Ovary (tissue), 9 donors: ENCODE results near the gene CHRD. TPM values are rescaled to one million over a fixed set of nuclear protein-coding genes. Genes with fewer than 3 reads are reported as not detected.

Source experiments
- DNase-seq, 5 donors: peaks; one replicate each; pipeline ENCODE4 v3.0.0-alpha.2; 2019 to 2020
- H3K27ac ChIP-seq, 2 donors: fragments of 200-600 bp; one replicate each; pipeline versions ENCODE4 v1.5.1 to v1.8.0; 2019 to 2022
- H3K27me3 ChIP-seq: fragments of 200-600 bp; one replicate; pipeline ENCODE4 v1.8.0; 2022
- H3K36me3 ChIP-seq: fragments of 200-600 bp; sonication (generic); one replicate; pipeline ENCODE4 v1.5.1; 2019
- H3K4me1 ChIP-seq: one replicate; pipeline ENCODE4 v1.8.1; 2013; ENCODE audit warnings: mild to moderate bottlenecking, moderate library complexity; ENCODE audit not compliant: insufficient read depth
- H3K4me3 ChIP-seq: fragments of 200-600 bp; sonication (generic); one replicate; pipeline ENCODE4 v1.5.1; 2017
- H3K9me3 ChIP-seq, 2 donors: fragments of 200-600 bp in 1 of 2; sonication (generic) in 1 of 2; one replicate each; pipeline versions ENCODE4 v1.5.1 to v1.8.1; 2013 to 2019; ENCODE audit warnings: mild to moderate bottlenecking in 1 of 2, moderate library complexity in 1 of 2
- EP300 ChIP-seq: sonication (generic); formaldehyde crosslinking; IDR thresholded peaks from one replicate; pipeline ENCODE4 v1.6.1; 2017; ENCODE audit warnings: antibody characterized with exemption
- POLR2A ChIP-seq: fragments of 450-650 bp; IDR thresholded peaks from one replicate; pipeline ENCODE4 v1.6.1; 2017; ENCODE audit warnings: antibody characterized with exemption, mild to moderate bottlenecking, moderate library complexity
- WGBS, 3 donors: extraction: QIAGEN DNeasy Blood & Tissue Kit in 1 of 3; methylation state at CpG; one replicate each; pipeline versions ENCODE4 v1.1.5 to v1.1.7; 2013 to 2017; 5-methylcytosine and 5-hydroxymethylcytosine counted together
- intact Hi-C, 4 donors: fragments of 100-400 bp; cut with DNase I; formaldehyde crosslinking; loops; one replicate each; pipeline versions ENCODE4 v1.11.0 to v1.15.1; 2022 to 2023
- polyA plus RNA-seq, 2 donors: library from polyadenylated mRNA; stranded (reverse); fragments of 200-250 nt in 1 of 2; fragments of 350-450 nt in 1 of 2; fragmentation: Illumina TruSeq in 1 of 2; extraction: RNeasy Lipid Tissue Mini Kit (QIAGEN cat#74804) in 1 of 2; gene quantifications; one replicate each; pipeline ENCODE4 v1.2.3, GENCODE V29; 2013 to 2014
- total RNA-seq, 7 donors: library from RNA; depleted of rRNA in 2 of 7; stranded (reverse); fragments of >200 nt in 2 of 7; fragmentation: NEBNext Ultra II Directional in 3 of 7; extraction: Animal tissue kit (Norgen Biotek cat#: 25700) in 3 of 7; gene quantifications; one replicate each; pipeline versions ENCODE4 v1.1.0 to v1.2.4, GENCODE V29; 2016 to 2023
- TF ChIP-seq, protein P1 (sequence below), 3 donors: fragments of 450-650 bp in 2 of 3; fragments of 200-600 bp in 1 of 3; IDR thresholded peaks; one replicate each; pipeline versions ENCODE4 v1.5.1 to v1.8.0; 2016 to 2022; ENCODE audit warnings: antibody characterized with exemption in 3 of 3, mild to moderate bottlenecking in 1 of 3
- donor health status: DM: no; HTN: no; CAD: no; lungs with moderate emphysema.
- donor health status: DM: no; HTN: no; CAD: no.
- donor health status: Bipolar disorder and iron deficiency.
- donor health status: DM: yes; HTN: yes; CAD: no.
- donor health status: DM: no; HTN: no; CAD: no.
- donor health status: DM: yes; HTN: yes; CAD: no.

The CHRD gene
- total and polyA plus RNA-seq, 9 donors = 3.1 to 37.3 (median 20.5) TPM

DNA sequence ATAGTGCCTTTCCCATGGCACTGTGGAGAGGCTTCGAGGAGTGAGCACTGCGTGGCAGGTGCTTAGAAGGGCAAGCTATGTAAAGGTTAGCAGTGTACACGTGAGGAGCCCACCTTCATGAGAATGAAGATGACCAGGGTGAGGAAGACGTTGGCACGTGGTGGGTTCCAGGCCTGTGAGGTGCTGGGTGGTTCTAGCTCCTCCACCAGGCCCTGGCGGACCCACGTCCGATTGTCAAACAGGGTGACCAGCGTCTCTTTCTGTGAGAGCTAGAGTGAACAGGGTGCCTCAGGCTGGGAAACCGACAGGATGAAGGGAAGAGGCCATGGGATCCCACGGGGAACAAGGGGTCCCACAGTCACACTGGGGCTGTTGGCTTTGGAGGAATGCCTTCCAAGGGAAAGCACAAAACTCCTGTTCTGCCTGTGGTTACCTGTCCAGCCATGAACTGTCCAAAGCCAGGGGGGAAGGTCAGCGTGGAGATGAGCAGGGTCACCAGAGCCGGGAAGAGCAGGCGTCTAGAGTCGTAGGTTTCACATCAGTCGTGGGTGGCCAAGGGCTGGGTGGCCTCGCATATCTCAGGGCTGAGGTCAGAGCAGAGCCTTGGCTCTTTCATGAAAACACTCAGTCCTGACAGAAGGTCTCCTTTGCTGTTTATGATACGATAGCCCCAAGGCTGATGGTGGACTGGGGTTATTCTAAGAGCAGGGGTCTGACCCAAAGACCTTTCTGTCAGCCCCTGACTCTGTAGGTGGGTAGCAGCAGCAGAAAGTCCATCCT, 24.4 kb upstream of the CHRD start:
- no peak overlapping the region for H3K4me3 ChIP-seq
- no peak overlapping the region for H3K27ac ChIP-seq
- H3K27me3 ChIP-seq = no peaks in the 10 kb centered on the region
- TF ChIP-seq EP300 (no peak), POLR2A (no peak)
- TF ChIP-seq, protein P1, sequence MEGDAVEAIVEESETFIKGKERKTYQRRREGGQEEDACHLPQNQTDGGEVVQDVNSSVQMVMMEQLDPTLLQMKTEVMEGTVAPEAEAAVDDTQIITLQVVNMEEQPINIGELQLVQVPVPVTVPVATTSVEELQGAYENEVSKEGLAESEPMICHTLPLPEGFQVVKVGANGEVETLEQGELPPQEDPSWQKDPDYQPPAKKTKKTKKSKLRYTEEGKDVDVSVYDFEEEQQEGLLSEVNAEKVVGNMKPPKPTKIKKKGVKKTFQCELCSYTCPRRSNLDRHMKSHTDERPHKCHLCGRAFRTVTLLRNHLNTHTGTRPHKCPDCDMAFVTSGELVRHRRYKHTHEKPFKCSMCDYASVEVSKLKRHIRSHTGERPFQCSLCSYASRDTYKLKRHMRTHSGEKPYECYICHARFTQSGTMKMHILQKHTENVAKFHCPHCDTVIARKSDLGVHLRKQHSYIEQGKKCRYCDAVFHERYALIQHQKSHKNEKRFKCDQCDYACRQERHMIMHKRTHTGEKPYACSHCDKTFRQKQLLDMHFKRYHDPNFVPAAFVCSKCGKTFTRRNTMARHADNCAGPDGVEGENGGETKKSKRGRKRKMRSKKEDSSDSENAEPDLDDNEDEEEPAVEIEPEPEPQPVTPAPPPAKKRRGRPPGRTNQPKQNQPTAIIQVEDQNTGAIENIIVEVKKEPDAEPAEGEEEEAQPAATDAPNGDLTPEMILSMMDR (IDR thresholded peaks at IDR 0.05) = no peak
- intact Hi-C loops = loop anchor here in 2 of 4 donors (5.0 to 10.0 kb wide), 2 partner anchors 38 to 51 kb away; no protein-coding TSS in a partner anchor
- no peak for DNase-seq
- whole genome bisulfite sequencing, 3 donors = 66 to 76% (median 70%) methylated on average over 18 of the region's 18 CpGs
- H3K4me1 ChIP-seq = peaks cover 23% of the 10 kb centered on the region
- H3K9me3 ChIP-seq = no peaks in the 10 kb centered on the region
- no peaks in the 10 kb centered on the region for H3K36me3 ChIP-seq

DNA sequence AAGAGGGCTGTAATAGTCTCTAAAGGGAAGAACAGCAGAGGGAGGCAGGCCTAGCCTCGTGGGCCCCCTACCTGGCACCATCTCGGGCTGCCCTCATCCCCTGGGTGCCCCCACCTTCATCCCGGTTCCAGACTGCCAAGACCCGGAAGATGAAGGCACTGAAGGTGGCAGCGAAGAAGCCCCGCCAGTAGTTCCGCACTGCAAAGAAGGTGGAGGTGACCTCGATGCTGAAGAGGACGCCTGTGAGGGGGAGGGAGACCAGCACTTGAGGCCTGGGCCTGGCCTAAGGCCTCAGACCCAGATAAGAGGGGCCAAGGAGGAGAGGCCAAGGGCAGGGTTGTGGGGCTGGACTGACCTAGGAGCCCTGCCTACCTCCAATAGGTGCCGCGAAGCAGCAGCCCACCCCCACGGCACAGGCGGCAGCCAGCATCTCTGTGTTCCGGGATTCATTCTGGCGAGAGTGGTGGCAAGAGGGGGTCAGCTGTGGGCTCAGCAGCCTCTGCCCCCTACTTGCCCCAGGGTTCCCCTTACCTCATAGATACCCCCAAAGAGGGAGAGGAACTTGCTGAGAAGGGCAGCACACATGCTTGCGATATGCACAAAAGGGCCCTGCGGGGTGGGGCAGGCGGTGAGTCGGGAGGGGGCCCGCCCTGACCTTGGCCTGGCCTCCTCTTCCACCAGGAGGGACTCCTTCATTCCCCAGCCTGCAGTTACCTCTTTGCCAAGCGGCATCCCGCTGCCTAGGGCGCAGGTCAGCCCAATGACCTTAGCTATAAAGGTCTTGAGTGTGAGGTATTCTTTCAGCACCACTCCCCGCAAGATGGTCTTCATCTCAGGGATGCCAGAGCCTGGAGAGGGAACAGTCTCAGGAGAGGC, 22.4 kb upstream of the CHRD start:
- TF ChIP-seq POLR2A (no peak), EP300 (no peak)
- TF ChIP-seq, protein P1 (IDR thresholded peaks at IDR 0.05) = no peak
- Histone ChIP-seq H3K9me3 (no peaks in the 10 kb centered on the region), H3K36me3 (no peaks in the 10 kb centered on the region), H3K27ac (no peak overlapping the region), H3K27me3 (no peaks in the 10 kb centered on the region), H3K4me1 (peaks cover 17% of the 10 kb centered on the region), H3K4me3 (no peak overlapping the region)
- DNase-seq = peak in 2 of 5 donors; percentile 22 to 35
- intact Hi-C loops = loop anchor here in 2 of 4 donors (5.0 to 10.0 kb wide), 2 partner anchors 40 to 53 kb away; no protein-coding TSS in a partner anchor
- WGBS, 3 donors = 84 to 89% (median 89%) methylated on average over 21 to 24 of the region's 24 CpGs

DNA sequence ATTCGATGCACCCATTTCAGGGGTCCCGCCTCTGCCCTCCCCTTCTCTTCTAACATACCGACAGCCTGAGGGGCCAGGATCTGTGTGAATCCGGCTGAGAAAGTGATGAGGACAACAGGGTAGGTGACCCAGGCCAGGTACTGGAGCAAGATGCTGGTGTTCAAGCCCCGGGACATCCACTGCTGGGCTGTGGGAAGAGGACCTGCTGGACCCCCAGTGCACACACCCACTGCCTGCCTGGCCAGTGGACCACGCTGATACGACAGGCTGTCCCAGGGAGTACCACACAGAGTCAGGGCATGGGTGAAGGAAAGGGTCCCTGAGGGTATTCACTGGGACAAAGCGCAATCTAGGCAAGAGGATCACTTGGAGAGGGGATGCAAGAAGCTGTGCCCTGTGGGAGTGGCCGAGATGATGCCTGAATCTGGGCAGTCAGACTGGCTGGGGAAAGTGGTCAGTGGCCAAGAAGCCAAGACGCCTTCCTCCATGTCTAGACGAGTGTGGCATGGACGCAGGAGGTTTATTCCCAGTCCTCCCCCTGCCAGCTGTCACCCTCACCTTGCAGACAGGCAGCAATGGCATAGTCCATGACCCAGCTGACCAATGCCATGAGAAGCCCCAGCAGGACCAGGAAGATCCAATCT, 21.6 kb upstream of the CHRD start:
- H3K36me3 ChIP-seq = no peaks in the 10 kb centered on the region
- H3K4me3 ChIP-seq = no peak overlapping the region
- H3K27me3 ChIP-seq = no peaks in the 10 kb centered on the region
- H3K9me3 ChIP-seq = no peaks in the 10 kb centered on the region
- TF ChIP-seq EP300 = no peak
- TF ChIP-seq POLR2A = no peak
- TF ChIP-seq, protein P1 (IDR thresholded peaks at IDR 0.05) = no peak
- peaks cover 17% of the 10 kb centered on the region for H3K4me1 ChIP-seq
- intact Hi-C loops = loop anchor here in 2 of 4 donors (5.0 to 10.0 kb wide), 2 partner anchors 41 to 53 kb away; no protein-coding TSS in a partner anchor
- DNase-seq = peak in 3 of 5 donors; percentile 21 to 38 (median 29)
- 89 to 91% (median 90%) methylated on average over 12 of the region's 12 CpGs for WGBS, 3 donors
- H3K27ac ChIP-seq = no peak overlapping the region

DNA sequence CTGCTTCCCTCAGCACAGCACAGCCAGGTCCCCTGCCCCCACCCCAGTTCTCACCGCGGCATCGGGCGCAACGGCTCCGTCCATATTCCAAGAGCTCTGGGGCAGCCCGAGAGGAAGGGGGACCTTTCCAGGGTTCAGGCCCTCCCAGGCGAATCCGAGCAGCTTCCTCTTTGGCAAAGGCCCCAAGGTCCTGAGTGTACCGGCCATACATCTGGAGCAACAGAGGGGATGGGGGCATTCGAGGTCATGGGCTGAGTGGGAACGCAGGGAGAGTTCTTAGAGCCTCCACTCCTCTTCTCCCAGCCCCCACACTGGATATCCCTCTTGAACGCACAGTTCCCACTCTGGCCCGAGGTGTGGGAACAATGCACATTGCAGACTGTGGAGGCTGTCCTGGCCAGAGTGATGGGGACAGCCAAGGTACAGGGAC, 20.9 kb upstream of the CHRD start:
- peak in 2 of 5 donors; percentile 55 to 69 for DNase-seq
- Histone ChIP-seq H3K4me1 (peaks cover 19% of the 10 kb centered on the region), H3K36me3 (no peaks in the 10 kb centered on the region), H3K27ac (no peak overlapping the region), H3K9me3 (no peaks in the 10 kb centered on the region), H3K27me3 (no peaks in the 10 kb centered on the region), H3K4me3 (no peak overlapping the region)
- intact Hi-C loops = loop anchor here in 2 of 4 donors (5.0 to 10.0 kb wide), 2 partner anchors 42 to 54 kb away; no protein-coding TSS in a partner anchor
- 8 to 35% (median 13%) methylated on average over 14 of the region's 14 CpGs for WGBS, 3 donors
- TF ChIP-seq, protein P1 (IDR thresholded peaks at IDR 0.05) = no peak
- TF ChIP-seq POLR2A (no peak), EP300 (no peak)
